Neural crest cell (in vitro differentiated cells): ENCODE results near the gene CEP43. TPM values are rescaled to one million over a fixed set of nuclear protein-coding genes. Genes with fewer than 3 reads are reported as not detected.
A peak's percentile ranks its signal among the peaks of the same experiment; 100 is the strongest.

Experiments
- DNase-seq: peaks from one replicate; pipeline ENCODE4 v3.0.0; 2021; ENCODE audit warnings: low read depth, mixed read lengths, low spot score
- H3K27ac Mint-ChIP-seq: one replicate; pipeline ENCODE4 v1.8.0; 2021; ENCODE audit warnings: mild to moderate bottlenecking, mixed read lengths; ENCODE audit not compliant: unreplicated experiment
- H3K27me3 Mint-ChIP-seq: 2 replicates; pipeline ENCODE4 v1.8.0; 2021; ENCODE audit warnings: low read depth, mild to moderate bottlenecking, mixed read lengths
- H3K36me3 Mint-ChIP-seq: 2 replicates; pipeline ENCODE4 v1.8.0; 2021; ENCODE audit warnings: low read depth, mild to moderate bottlenecking, mixed read lengths
- H3K4me1 Mint-ChIP-seq: 2 replicates; pipeline ENCODE4 v1.8.0; 2021; ENCODE audit warnings: mixed read lengths
- H3K4me3 Mint-ChIP-seq: one replicate; pipeline ENCODE4 v1.8.0; 2021; ENCODE audit warnings: mild to moderate bottlenecking, mixed read lengths
- H3K9me3 Mint-ChIP-seq: 2 replicates; pipeline ENCODE4 v1.8.0; 2021; ENCODE audit warnings: mixed read lengths
- total RNA-seq: library from RNA; stranded (reverse); gene quantifications from 2 replicates; pipeline ENCODE4 v1.2.1, GENCODE V29; 2021
- TF ChIP-seq, protein P1 (sequence below): fragments of 200-600 bp; sonication (generic); conservative IDR thresholded peaks from 2 replicates; pipeline ENCODE4 v1.5.0; 2021; ENCODE audit warnings: antibody characterized with exemption, mild to moderate bottlenecking

Gene CEP43
- total RNA-seq, 1 donor from 2014 or later, result 36.5 TPM

DNA sequence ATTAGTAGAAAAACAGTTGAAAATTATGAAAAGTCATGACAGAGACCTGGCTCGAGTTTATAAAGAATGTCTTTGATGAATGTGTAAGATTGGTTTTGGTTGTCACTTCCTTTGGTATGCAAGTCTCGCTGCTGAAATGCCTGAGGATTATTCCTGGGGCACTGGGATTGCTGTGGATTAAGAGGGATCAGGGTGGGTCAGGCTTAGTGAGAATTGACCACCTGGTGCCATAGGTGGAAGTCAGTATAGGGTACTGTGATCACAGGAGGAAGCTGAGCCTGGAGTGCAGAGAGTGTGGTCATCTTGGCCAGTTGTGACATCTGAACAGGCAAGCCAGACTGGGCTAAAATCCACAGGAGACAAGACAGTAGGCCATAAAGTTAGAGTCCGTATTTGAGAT, 34.9 kb downstream of the CEP43 start:
- no peaks in the 10 kb centered on the region for H3K27me3 Mint-ChIP-seq
- TF ChIP-seq, protein P1, sequence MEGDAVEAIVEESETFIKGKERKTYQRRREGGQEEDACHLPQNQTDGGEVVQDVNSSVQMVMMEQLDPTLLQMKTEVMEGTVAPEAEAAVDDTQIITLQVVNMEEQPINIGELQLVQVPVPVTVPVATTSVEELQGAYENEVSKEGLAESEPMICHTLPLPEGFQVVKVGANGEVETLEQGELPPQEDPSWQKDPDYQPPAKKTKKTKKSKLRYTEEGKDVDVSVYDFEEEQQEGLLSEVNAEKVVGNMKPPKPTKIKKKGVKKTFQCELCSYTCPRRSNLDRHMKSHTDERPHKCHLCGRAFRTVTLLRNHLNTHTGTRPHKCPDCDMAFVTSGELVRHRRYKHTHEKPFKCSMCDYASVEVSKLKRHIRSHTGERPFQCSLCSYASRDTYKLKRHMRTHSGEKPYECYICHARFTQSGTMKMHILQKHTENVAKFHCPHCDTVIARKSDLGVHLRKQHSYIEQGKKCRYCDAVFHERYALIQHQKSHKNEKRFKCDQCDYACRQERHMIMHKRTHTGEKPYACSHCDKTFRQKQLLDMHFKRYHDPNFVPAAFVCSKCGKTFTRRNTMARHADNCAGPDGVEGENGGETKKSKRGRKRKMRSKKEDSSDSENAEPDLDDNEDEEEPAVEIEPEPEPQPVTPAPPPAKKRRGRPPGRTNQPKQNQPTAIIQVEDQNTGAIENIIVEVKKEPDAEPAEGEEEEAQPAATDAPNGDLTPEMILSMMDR, result no peak
- no peaks in the 10 kb centered on the region for H3K9me3 Mint-ChIP-seq
- no peak overlapping the region for H3K4me3 Mint-ChIP-seq
- H3K36me3 Mint-ChIP-seq, result peaks cover 41% of the 10 kb centered on the region
- DNase-seq, result no peak
- no peaks in the 10 kb centered on the region for H3K4me1 Mint-ChIP-seq
- peak overlapping the region; percentile 36 for H3K27ac Mint-ChIP-seq

DNA sequence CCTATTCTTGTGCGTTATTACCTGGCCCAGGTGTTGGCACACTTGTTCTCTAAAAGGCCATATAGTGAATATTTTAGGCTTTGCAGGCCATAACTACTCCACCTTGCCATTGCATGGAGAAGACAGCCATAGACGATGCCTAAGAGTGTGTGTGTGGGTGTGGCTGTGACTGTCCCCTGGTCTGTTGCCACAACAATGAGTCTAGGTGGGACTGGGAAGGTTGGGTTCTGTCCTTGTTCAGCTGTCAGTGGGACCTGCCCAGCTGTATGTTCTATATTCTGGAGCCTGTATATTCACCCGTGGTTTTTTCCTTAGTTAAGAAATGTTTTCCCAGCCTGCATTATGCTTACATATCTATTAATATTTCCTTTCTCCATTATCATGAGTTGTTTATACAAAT, 38.6 kb downstream of the CEP43 start:
- Mint-ChIP-seq H3K27ac (no peak overlapping the region), H3K27me3 (no peaks in the 10 kb centered on the region), H3K4me1 (no peaks in the 10 kb centered on the region), H3K4me3 (no peak overlapping the region), H3K9me3 (no peaks in the 10 kb centered on the region), H3K36me3 (peaks cover 44% of the 10 kb centered on the region)
- TF ChIP-seq, protein P1, result no peak
- no peak for DNase-seq

DNA sequence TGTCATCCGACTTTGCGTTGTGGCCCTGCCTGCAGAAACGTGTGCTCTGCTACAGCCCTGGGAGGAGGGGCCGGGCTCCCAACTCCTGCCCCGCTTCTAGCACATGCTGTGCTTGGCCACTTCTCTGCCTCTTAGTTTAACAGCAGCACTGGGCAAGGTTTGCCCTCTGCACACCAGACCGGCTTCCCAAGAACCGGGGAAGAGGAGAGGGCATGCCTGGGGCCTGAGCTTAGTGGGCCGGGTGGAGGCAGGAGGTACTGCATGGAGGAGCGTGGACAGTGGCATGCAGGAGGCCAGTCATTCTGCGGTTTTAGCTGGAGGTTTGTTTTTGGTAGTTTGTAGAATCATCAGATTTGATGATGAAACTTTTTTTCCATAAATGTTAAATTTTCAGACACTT, 45.5 kb downstream of the CEP43 start:
- Mint-ChIP-seq H3K4me3 (no peak overlapping the region), H3K4me1 (peaks cover 3% of the 10 kb centered on the region), H3K9me3 (no peaks in the 10 kb centered on the region), H3K36me3 (peaks cover 25% of the 10 kb centered on the region), H3K27me3 (no peaks in the 10 kb centered on the region), H3K27ac (no peak overlapping the region)
- DNase-seq, result no peak
- TF ChIP-seq, protein P1, result no peak

DNA sequence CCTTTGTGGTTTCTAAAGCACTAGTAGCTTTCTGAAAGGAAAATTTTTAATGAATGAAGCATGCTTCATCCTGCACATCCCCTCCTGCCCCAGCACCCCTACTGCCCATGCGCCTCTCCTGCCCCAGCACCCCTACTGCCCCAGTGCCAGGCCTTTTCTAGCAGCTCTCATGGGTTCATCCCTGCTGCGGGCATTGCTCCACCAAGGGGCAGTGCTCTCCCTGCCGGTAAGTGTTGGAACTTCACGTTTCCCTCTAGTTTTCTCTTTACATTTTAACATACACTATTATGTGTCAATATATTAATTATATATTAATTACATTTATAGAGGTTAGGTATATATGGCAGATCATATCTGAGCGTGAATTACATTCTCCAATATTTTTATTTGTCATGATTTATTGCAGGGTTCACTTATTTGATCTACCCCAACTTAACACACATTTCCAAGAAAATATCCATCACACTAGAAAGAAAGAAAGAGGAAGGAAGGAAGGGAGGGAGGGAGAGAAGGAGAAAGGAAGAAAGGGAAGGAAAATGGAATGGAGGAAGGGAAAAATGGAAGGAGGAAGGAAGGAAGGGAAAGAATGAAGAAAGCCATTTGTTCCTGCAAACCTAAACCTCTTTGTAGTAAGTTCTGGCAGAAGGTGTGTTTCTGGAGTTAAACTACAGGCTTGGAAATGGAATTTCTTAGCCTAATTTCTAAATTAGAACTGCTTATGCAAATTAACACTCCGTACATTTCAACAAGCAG, 46.8 kb downstream of the CEP43 start:
- DNase-seq, result no peak
- Mint-ChIP-seq H3K27ac (no peak overlapping the region), H3K4me1 (peaks cover 3% of the 10 kb centered on the region), H3K4me3 (no peak overlapping the region), H3K9me3 (no peaks in the 10 kb centered on the region), H3K27me3 (no peaks in the 10 kb centered on the region), H3K36me3 (peaks cover 26% of the 10 kb centered on the region)
- TF ChIP-seq, protein P1, result peak; percentile 16

DNA sequence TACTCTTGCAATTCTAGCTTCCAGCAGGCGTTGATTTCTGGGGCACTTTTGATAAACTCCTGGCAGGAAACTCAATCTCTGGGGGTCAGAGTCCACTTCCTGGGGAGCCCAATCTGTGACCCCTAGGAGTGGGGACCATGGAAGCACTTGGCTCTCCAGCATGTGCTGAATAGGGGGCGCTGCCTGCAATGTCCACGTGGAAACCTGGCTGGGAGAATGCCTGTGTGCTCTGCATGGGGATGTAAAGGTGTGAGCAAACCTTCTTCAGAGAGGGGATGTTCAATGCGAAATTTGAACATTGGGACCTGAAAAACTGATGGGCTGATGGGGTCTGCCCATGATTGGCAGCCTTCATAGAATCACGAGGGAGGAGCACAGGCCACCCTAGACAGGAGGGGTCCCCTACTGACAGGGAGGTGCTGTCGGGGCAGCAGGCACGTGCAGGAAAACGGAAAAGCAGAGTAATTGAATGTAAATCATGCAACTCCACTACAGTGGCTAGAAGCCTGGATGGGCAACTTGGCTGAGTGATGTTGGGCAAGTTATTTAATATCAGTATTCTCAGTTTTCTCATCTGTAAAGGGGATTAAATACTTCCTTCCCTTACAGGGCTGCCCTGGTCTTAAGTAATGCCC, 47.8 kb downstream of the CEP43 start:
- Mint-ChIP-seq H3K36me3 (peaks cover 26% of the 10 kb centered on the region), H3K27ac (no peak overlapping the region), H3K4me1 (peaks cover 3% of the 10 kb centered on the region), H3K4me3 (no peak overlapping the region), H3K27me3 (no peaks in the 10 kb centered on the region), H3K9me3 (no peaks in the 10 kb centered on the region)
- TF ChIP-seq, protein P1, result no peak
- DNase-seq, result no peak
